Stimulated activated CD4-positive, alpha-beta T cell treated with anti-CD3 and anti-CD28 coated beads, TNF-alpha, amount 100 ng/mL, for 24 hours (primary cell): Measurements from ENCODE around the gene CCNY.
"Not testable (repeated sequence)": the region's sequence is repeated elsewhere in the genome, so short reads cannot be mapped to it uniquely, and the experiment has no call there.

ENCODE experiments used
- DNase-seq, 3 experiments: peaks; one replicate each; pipeline ENCODE4 v3.0.0-alpha.2; 2020; ENCODE audit warnings: low read depth in 3 of 3

CCNY gene

DNA sequence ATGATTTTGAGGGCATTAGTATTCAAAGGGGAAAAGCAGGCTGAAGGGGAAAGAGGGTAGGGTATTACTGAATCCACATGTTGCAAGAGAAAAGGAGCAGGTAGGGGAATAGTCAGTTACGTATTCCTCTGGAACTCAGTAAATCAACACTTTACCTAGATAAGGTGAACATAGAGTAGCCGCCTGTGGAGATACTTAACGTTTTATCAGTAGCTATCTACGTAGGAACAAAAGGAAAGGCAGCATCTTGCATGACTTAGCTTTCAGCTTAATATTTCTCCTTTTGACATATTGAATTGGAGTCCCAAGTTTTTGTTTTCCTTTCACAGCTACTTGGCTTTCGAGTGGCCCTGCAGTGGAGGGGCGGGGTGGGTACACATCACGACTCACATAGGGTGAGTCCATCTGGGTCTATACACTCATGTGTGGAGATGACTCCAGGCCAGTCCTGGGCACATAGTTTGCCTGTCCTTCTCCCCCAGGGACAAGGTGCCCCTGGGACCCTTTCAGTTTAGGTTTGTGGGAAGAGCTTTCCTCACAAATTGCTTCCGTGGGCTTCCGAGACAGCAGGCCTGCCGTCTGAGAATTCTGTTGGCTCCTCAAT, 48.1 kb downstream of the CCNY start:
- DNase-seq, result no peak

DNA sequence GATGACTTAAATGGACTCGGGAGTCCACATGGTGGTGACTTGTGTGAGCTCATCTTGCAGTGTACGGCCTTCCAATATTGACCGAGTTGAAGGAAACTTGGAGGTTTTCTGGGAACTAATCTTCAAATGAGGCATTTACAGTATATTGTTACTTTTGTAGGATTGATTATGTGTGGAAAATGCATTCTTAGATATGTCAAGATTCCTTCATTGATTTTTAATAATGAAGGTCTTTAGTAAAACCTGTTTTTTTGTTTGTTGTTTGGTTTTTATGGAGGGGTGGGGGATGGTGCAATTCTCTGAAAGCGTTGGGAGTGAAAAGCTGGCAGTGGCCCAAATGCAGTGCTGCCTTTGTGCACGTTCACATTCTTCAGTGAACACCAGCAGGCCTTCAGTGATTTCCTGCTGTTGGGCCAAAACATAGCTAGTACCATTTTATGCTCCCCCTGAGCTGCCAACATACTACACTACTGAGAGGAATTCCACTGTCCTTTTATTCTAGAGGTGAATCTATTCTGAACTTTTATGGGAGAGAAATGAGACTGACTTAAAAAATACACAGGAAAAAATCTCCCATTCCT, 50.4 kb downstream of the CCNY start:
- DNase-seq, result no peak

DNA sequence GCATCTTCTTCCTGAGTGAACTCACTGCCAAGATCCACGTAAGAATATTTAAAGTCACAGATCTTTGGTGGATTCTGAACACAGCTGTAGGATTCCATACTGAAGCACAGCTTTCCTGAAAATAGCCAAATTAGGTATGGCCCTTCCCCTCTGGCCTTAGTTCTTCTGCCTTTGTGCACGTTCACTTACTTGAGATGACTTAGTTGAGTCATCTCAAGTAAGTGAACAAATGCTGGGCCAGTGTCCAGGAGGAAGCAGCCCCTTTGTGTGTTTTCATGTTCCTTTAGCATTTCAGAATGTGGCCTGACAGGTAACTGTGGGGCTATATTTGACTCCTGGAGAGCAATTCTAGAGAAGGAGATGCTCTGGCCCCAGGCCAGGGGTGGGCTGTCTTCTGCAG, 51.5 kb downstream of the CCNY start:
- DNase-seq, result no peak

DNA sequence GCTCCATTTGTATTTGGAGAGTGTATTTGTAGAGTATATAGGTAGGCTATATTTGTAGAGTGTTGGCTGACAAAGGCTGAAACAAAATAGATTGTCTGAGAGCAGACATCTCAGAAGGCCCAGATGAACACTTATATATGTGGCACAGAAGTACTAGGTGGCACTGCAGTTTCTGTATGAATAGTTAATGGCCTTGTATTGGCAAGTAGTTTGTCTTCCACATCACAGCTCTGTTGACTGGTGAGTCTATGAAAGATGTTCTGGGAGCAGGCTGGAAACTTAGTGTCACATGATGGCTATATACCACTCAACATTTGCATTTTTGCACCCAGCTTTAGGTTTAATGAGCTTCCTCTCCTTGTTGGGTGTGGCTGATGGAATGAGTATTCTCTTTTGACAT, 51.9 kb downstream of the CCNY start:
- DNase-seq, result no peak

DNA sequence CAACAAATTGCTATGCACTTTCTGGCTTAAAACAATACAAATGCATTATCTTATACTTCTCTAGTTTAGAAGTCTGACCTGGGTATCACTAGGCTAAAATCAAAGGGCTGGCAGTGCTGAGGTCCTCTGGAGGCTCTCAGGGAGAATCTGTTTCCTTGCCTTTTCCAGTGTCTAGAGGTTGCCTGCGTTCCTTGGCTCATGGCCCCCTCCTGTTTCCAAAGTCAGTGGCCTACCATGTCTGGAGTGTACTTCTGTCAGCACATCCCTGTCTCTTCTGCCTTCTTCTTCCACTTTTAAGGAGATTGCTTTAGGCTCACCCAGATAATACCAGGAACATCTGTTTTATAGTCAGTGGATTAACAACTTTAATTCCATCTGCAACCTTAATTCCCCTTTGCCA, 52.4 kb downstream of the CCNY start:
- no peak for DNase-seq

DNA sequence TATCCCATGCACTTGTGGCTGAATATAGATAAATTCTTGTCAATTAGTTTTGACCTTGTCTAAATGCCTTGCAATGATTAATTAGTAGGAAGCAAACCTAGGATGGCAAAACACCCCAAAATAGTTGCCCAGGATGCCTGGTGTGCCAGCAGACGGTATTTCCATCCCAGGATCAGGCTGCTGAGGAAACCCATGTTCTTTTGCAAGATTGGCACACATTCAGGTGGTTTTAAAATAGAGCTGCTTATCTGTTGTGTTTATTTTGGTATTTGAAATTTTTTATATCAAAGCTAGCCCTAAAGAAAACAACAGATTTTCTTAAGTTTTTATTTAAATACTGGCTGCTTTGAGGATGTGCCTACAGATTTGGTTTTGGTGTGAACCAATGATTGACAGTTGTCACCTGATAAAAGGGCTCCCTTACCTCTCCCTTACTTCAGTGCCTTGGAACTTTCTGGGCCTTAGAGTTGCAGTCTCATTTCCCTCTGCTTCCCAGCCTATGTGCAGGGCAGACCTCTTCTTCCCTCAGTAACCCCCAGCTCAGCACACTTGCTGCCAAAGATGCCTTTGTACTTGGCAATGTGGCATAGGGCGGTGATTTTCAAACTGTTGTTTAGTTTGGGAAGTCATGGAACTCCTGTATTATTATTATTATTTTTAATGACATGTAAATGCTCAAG, 54.0 kb downstream of the CCNY start:
- DNase-seq, result no peak

DNA sequence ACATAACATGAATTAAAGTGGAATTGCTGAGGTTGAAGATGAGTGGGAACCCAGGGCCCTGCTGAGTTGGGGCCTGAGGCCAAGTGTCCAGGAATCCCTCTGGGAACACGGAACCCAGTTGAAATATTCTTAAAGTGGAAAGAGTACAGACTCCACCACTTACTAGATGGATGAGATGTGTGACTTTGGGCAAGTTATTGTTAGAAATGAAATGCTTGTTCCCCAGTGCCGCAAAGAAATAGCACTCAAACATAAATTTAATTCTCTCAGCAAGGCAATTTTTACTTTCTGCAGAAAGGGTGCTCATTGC, 54.5 kb downstream of the CCNY start:
- DNase-seq, result no peak

DNA sequence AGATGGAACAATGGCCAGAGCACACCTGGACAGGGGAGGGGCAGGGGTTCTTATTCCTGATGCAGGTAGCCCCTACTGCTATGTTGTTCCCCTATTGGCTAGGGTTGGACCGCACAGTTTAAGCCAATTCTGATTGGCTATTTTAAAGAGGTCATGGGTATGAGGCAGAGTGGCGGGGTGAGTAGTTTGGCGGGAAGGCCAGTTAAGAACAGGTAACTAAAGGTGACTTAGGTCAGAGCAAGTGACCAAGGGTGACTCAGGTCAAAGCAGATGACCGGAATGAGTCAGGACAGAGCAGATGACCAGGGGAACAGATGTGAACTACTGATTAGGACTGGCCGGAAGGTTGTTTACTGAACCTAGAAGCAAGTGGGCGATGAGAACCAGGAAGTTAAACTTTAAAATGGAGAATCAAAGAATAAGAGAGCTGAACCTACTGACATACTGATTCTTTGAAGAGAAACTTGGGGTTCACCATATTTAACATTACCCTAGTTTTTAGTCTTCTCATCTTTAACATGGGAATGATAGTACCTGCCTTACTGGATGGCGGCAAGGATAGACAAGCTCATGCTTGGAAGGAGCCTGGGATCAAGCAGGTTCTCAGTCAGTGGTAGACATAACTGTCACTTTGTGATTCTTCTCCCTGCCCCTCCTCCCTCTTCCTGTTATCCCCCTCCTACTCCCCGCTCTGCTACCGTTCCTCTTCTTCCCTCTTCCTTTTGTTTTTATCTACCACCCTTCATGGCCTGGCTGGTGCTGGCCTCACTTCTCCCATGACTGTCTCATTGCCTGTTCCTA, 55.0 kb downstream of the CCNY start:
- DNase-seq, result no peak

DNA sequence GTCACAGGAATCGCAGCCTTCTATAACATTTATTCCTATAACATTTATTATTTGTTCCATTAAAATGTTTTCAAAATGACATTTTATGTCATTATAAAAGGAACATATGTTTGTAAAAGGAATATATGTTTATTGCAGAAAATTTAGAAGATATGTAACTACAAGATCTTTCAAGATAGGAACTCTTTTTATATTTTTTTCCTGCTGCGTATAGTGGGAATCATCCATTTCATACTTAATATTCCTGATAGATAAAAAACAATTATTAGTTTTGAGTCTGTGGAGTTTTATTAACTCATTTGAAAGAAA, 55.6 kb downstream of the CCNY start:
- DNase-seq, result no peak

DNA sequence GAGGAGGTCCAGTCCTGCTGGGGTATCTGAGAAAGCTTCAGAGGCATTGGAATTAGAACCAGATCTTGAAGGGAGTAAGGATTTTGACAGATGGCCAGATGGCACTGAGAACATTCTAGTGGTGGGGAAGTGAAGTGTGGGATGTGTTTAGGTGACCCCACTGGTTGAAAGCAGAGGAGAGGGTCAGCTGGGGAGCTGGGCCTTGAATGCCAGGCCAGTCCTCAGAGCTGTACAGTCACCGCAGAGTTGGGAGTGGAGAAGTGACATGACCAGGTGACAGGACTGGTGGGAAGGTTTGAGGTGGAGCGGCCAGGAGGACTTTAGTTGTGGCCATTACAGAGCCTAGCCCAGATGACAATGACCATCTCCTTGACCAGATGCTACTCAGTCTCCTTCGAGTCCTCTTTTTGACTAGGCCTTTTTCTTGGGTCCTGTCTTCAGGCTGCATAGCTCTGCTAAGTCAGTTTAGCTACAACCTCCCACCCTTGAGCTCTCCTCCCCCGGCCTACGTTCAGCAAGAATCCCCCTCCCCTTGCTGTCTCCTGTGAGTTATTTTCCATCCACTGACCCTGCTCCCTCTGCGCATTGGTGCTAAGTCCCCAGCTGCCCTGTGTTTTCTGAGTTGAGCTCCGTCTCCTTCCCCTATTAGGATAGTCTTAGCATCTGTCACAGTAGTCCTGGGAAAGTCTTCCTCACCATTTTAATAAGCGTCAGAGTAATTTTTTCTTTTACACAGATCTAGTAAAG, 56.3 kb downstream of the CCNY start:
- DNase-seq, result no peak

DNA sequence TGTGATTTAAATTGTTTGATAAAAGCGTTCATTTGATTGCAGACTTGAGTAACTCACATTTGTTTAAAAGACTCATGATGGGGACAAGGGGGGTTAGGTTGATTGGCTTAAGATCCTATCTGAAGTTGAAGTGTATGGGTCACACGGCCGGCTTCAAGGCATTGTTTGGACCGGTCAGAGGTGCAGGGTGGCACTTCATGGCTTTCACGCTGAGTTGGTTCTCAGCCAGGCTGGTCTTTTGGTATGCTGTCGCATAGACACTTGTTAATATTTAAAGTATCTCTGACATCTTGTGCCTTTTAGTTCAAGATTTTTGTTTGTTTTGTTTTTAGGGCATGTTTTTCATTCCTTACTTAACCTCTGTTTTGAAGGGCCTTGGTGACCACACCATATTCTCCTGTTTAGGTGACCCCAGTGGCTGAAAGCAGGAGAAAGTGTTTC, 58.1 kb downstream of the CCNY start:
- no peak for DNase-seq

DNA sequence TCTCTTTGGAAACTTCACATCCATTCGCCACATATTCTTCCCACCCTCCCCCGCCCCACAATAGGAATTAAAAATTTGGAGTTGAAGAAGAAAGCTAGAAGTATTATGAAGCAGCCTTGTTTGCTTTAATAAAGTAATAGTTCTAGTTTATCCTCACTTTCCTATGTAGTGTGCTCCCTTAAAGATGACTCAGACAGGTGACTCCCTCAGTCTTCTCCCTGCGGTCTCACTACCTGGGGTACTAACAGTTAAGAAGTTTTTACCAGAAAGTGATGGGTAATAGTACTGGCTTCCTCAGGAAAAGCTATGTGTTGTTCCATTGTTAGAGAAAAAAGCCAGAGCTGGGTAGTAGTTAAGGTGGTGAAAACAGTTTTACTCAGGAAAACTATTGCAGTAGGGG, 58.6 kb downstream of the CCNY start:
- no peak for DNase-seq

DNA sequence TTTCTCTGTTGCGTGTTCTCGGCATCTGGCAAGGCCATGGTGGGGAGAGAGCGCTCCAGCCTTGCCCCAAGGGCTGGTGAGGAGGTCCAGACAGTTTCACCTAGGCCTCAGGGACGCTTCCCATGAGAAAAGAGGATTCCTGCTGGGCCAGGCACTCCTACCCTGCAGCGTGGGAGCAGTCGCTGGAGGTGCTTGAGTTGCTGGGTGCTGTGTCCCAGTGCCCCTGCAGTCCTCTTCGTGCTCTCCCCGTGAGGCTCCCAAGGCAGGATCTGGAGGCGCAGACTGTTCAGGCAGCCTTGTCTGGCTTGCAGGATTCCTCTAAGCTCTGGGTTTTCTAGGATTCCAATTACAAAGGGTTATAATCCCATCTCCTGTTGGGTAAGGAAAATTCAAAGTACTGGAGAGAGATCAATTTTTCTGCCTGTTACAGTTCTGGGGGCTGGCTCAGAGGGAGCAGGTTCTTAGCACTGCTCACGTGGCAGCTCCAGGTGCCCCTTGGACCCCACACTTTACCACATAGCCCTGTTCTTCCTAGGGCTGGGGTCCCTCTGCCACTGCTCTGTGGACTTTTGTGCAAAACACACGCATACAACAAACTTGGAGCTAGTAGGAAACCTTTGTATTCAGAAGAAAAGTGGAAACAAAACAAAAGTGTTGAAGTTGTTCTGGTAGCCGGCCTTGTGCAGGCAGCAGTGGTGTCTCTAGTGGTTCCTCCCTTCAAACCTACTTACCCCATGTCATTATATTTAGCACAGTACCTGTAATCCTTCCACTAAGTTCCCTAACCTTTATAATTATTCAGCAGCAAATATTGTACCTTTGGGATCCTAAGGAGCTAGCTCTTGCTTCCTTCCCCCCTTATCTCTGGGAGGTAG, 60.5 kb downstream of the CCNY start:
- no peak for DNase-seq

DNA sequence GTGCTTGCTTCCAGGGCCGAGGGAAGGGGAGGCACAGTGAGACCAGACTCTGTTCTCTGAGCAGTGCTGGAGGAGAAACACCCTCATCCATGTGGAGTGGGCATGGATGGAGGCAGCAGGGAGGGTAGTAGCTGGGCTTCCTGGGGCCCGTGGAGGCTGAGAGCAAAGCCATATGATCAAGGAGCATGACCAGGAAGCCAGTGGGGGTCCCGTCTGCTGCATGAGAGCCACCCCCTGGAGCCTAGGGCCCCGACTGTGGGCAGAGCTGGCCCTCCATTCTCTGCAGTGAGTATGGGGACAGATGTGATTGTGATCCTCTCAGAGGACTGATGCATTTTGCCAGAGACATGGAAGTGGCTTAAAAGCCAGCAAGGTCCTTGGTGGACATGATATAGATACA, 61.6 kb downstream of the CCNY start:
- no peak for DNase-seq

DNA sequence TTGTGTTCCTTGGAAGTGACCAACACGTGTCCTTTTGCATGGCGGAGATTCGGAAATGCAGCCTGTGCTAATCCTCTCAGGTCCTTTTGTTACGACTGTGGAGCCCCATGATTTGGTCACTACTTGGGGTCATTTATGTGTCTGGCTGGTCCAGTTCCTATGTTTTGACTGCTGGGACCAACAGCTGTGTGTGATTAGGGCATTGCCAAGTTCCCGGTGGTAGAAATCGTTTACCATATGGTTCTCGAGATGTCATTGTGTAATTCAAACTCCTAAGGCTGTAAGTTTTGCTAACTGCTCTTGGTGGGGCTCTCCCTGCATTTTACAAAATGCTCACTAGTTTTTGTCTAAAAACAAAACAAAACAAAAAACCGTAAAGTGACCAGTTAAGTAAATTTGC, 62.0 kb downstream of the CCNY start:
- no peak for DNase-seq

DNA sequence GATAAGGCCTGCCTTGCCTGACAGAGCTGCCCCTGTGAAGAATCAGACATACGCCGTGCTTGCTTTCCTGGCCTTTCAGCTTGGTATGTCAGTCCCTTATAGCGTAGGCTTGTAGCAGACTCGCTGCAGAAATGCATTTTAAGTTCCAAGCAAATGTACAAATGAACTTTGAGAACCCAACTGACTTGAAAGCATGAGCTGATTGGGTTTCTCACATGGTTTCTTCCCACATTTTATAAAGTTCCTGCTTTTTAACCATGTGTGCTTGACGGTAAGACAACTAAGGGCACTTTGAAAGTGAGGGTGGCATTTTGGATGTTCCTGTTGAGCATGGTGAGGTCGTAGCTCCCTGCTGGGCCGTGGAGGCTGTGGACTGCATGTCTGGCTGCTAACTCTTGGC, 62.6 kb downstream of the CCNY start:
- DNase-seq, result no peak

DNA sequence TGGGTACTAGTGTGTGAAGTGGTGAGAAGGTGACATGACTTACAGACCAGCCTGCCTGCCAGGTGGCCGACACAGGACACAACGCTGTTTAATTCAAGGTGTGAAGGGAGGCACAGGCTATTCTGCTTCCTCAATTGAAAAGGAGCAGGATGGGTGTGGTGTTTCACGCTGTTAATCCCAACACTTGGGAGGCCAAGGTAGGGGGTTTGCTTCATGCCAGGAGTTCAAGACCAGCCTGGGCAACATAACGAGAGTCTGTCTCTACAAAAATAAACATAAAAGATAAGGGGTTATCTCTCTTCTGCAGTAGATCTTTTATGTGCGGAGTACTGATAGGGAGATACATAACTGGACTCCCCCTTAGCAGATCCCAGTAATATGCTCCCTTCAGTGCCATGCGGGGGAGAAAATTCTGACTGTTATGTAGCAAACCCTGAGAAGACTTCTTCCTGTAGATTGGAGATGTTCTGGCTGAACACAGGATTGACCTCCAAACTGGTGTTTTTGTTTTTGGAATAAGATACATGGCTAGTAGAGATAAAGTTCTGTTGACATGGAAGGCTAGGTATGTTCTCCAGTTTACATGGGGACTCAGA, 63.2 kb downstream of the CCNY start:
- no peak for DNase-seq

DNA sequence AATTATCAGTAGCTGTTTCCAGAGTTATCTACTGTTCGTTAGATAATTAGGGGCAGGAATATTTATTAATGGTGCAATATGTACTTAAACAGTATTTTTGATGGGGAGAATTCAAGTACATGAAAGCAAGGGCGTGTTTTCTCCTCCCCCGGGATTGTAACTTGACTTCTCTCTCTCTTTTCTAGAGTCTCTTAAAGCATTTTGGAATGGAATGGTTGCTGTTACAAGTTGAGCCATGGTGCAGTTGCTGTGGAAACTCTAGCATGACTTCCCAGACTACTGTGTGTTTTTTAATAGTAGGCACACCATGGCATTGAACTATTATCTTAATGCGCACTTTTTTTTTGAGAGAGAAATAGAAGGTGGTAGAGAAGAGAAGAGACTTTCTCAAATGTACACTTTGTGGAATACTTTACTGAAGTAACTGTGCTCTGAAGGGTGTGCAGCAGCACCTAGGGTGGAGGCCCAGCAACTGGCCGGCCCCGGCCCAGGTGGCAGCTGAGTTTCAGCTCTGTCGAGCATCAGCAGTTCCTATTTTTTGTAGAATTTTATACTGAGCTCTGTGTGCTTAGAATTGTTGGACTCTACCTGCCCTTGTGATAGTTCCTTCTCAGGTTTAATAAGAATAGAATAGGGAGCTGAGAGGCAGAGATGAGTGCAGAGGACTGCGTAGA, 64.4 kb downstream of the CCNY start:
- no peak for DNase-seq

DNA sequence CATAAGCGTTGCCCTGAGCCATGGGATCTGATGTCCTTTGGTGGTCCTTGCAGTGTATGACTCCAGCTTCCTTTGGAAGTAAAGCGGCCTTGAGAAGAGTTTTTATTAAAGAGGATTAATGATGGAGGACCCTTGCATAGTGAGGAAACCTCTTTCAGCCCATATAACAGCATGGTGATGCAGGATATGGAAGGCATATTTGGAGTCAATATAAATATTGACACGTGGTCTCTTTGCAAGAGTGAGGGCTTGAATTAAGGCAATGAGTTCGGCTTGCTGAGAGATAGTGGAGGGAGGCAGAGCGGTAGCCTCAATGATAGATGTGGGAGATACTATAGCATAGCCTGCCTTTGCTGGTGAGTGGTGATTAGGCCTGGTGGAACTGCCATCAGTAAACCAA, 67.2 kb downstream of the CCNY start:
- not testable (repeated sequence) for DNase-seq

DNA sequence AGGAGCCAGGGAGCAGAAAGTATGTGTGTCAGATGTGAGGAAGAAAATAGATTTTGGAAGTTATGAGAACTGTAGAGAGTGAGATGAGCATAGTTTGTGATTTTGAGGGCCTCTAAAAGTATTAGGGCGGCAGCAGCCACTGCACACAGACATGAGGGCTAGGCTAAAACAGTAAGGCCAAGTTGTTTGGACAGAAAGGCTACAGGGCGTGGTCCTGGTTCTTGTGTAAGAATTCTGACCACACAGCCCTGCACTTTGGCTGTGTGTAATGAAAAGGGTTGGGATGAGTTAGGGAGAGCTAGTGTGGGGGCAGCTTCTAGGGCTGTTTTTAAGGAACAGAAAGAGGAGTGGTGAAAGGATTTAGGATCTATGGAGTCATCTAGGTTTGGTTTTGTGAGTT, 67.8 kb downstream of the CCNY start:
- DNase-seq, result not testable (repeated sequence)
